Epithelial cell of esophagus (primary cell): ENCODE measurements around the gene KIF20B.

Source experiments
- DNase-seq: peaks from one replicate; pipeline ENCODE4 v3.0.0; 2010; ENCODE audit warnings: low read depth
- H3K4me3 ChIP-seq: 2 replicates; pipeline ENCODE4 v1.5.1; 2011; ENCODE audit warnings: mild to moderate bottlenecking, low read length, control low read depth
- TF ChIP-seq, protein P1 (sequence below): IDR thresholded peaks from 2 replicates; pipeline ENCODE4 v1.5.1; 2011; ENCODE audit warnings: low read depth, mild to moderate bottlenecking, low read length, control low read depth, inconsistent platforms; ENCODE audit not compliant: insufficient read depth; ENCODE audit errors: missing control alignments

KIF20B gene

DNA sequence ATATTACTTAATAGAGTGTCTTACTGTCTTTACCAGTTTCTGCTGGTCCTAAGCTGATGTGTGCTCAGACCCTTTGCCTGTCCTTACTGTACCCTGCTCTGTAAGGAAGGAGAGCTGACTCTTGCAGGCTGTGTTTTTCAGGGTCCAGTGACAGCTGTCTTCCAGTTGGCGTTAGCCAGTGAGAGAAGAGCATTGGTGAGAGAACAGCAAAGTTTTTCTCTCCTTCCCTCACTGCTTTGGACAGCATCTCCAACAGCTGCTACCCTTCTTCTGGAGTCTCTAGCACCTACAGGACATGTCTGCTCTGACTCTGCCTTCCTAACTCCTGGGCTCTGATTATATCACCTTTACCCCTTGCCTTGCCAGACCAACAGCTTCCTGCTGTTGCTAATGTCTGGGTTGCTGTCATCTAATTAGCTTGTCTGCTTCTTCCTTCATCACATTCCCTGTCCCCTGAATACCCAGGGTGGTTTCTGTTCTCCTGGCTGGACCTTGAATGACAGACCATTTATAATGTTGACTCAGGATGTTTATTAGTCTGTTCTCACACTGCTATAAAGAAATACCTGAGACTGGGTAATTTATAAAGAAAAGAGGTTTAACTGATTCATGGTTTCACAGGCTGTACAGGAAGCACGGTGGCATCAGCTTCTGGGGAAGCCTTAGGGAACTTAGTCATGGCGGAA is 32.9 kb upstream of the KIF20B start:
- TF ChIP-seq, protein P1, sequence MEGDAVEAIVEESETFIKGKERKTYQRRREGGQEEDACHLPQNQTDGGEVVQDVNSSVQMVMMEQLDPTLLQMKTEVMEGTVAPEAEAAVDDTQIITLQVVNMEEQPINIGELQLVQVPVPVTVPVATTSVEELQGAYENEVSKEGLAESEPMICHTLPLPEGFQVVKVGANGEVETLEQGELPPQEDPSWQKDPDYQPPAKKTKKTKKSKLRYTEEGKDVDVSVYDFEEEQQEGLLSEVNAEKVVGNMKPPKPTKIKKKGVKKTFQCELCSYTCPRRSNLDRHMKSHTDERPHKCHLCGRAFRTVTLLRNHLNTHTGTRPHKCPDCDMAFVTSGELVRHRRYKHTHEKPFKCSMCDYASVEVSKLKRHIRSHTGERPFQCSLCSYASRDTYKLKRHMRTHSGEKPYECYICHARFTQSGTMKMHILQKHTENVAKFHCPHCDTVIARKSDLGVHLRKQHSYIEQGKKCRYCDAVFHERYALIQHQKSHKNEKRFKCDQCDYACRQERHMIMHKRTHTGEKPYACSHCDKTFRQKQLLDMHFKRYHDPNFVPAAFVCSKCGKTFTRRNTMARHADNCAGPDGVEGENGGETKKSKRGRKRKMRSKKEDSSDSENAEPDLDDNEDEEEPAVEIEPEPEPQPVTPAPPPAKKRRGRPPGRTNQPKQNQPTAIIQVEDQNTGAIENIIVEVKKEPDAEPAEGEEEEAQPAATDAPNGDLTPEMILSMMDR, result no peak
- peak; percentile 49 for DNase-seq
- H3K4me3 ChIP-seq, result no peak overlapping the region

DNA sequence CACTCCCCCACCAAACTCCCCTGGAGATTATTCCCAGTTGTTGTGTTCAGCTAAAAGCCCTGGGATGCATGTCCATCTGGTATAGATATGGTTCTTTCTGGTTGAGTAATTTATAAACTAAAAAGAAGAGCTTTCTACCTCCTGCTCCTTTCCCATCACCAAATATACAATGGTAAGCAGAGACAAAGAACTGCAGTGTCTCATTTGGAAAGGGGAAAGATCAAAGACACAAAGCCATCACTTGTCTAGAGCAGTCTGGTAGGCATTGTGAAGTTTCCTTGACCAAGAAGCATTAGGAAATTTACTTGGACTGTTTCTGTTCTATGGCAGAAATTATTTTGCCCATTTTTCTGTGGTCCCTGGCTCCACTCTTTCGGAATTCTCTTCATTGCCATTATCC is 31.4 kb upstream of the KIF20B start:
- TF ChIP-seq, protein P1, result no peak
- H3K4me3 ChIP-seq, result no peak overlapping the region
- DNase-seq, result no peak

DNA sequence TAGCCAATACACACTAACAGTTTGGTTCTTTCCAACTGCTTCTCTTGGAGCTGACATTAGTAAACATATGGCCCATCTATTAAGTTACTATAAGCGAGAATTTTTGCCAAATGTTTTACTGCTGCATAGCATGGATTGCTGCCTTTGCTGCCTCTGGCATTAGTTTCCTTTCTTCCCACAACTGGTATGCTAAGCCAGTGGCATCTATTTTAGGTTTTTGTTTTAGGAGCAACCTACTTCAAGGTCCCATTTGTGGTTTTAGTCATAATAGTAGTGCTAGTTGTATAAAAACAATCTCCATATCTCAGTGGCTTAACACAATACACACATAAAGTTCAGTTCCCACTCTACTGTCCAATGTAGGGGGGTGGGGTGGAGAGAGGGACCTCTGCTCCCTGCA is 30.5 kb upstream of the KIF20B start:
- DNase-seq, result no peak
- H3K4me3 ChIP-seq, result no peak overlapping the region
- TF ChIP-seq, protein P1, result no peak

DNA sequence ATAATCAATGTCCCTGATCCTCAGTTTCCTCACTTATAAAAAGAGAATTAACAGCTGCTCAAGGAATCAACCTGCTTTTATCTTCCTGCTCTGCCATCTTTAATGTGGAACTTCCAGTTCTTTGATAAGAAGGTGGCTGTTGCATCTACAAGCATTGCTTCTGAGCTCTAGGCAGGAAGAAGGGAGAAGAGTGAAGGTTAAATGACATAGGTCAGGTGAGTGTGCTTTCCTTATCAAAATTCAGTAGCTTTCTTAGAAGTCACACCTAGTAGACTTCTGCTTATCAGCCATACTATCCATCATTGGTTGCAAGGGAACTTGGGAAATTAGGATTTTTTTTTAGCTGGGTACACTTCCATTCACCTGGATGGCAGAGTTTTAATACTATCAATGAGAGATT is 24.0 kb upstream of the KIF20B start:
- no peak overlapping the region for H3K4me3 ChIP-seq
- no peak for DNase-seq
- TF ChIP-seq, protein P1, result no peak

DNA sequence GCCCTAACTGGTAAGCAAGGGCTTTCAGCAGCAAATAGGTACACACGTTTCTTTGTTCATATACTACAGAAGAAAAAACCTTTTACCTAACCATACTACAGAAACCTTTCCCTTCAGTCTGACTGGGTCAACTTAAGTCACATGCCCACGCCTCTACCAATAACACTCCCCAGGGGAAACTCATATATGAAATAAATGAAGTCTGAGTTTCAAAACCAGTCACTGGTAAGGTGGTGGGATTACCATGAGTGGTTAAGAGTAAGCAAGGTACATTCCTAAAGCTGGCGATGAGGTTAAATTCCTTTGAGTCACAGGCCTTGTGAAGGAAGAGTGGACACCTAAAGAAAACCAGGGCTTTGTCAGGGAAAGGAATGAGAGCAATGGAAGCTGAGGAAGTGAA is 21.4 kb upstream of the KIF20B start:
- H3K4me3 ChIP-seq, result no peak overlapping the region
- TF ChIP-seq, protein P1, result no peak
- no peak for DNase-seq

DNA sequence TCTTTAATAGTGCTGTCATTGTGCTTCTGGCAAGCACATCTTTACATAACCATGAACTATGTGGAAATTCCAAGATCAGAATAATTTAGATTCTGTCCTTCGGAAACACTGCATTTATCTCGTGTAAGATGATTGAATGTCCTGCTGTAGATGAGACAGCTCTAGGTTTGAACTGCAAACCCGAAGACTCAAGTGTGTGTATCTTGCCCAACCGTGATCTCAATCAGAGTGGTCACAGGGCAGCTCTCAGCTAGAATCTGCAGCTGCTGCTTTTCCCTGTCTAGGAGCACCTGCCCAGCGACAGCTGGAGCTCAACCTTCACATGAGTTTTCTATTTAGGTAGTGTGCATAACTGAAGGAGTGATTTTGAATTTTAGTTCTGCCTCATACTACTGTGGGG is 17.5 kb upstream of the KIF20B start:
- H3K4me3 ChIP-seq, result no peak overlapping the region
- TF ChIP-seq, protein P1, result no peak
- DNase-seq, result no peak

DNA sequence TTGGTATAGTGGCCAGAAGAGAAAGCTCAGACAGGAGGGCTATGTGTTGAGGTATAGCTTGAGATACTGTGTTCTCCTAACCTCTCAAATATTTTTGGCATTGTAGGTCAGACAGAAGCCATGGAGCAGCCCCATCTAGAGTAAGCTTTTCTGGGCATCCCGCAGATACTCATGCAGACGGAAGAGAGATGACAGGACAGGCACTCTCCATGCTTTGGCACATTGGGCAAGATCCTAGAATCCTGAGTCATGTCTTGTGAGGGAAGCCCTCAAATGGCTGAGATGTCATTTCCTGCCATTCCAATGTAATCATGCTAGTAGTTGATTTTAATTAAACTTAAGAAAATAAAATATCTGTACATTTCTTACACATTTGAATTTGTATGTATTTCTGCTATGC is 16.8 kb upstream of the KIF20B start:
- no peak overlapping the region for H3K4me3 ChIP-seq
- DNase-seq, result peak; percentile 73
- TF ChIP-seq, protein P1, result no peak
